Measurements from ENCODE around the gene PSMB8.

- TF ChIP-seq POLR2AphosphoS5 (IDR thresholded peaks at IDR 0.05; ENCODE audit: low read depth, low read length): no peak
- TF ChIP-seq, protein P1, sequence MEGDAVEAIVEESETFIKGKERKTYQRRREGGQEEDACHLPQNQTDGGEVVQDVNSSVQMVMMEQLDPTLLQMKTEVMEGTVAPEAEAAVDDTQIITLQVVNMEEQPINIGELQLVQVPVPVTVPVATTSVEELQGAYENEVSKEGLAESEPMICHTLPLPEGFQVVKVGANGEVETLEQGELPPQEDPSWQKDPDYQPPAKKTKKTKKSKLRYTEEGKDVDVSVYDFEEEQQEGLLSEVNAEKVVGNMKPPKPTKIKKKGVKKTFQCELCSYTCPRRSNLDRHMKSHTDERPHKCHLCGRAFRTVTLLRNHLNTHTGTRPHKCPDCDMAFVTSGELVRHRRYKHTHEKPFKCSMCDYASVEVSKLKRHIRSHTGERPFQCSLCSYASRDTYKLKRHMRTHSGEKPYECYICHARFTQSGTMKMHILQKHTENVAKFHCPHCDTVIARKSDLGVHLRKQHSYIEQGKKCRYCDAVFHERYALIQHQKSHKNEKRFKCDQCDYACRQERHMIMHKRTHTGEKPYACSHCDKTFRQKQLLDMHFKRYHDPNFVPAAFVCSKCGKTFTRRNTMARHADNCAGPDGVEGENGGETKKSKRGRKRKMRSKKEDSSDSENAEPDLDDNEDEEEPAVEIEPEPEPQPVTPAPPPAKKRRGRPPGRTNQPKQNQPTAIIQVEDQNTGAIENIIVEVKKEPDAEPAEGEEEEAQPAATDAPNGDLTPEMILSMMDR (IDR thresholded peaks at IDR 0.05; ENCODE audit: control extremely low read depth in 1 of 3, insufficient read depth in 1 of 3, low read depth in 1 of 3, low read length in 3 of 3): no peak
- TF ChIP-seq, protein P2, sequence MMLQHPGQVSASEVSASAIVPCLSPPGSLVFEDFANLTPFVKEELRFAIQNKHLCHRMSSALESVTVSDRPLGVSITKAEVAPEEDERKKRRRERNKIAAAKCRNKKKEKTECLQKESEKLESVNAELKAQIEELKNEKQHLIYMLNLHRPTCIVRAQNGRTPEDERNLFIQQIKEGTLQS (IDR thresholded peaks at IDR 0.05; ENCODE audit: insufficient read depth, low read depth, low read length): no peak
- TF ChIP-seq SP2 (IDR thresholded peaks at IDR 0.05; ENCODE audit: low read length): no peak
- no peak for TF ChIP-seq RXRA (IDR thresholded peaks at IDR 0.05; ENCODE audit: insufficient read depth, low read depth, low read length)
- no peak for TF ChIP-seq TAF7 (optimal IDR thresholded peaks at IDR 0.05; ENCODE audit: borderline replicate concordance, low read depth, low read length)
- no peak for TF ChIP-seq RFX5 (IDR thresholded peaks at IDR 0.05; ENCODE audit: borderline replicate concordance, low read depth, low read length)
- no peak for TF ChIP-seq CTBP2 (IDR thresholded peaks at IDR 0.05; ENCODE audit: borderline replicate concordance, insufficient read depth, insufficient read length, low read length)
- TF ChIP-seq CHD1 (IDR thresholded peaks at IDR 0.05; ENCODE audit: low read depth, low read length): no peak
Measured at GRCh38 chr6:32890831-32891230, 47.0 kb upstream of the PSMB8 start.
